Muscle of leg (tissue), 11 donors: Measurements from ENCODE around the gene CEMIP2. TPM values are rescaled to one million over a fixed set of nuclear protein-coding genes. Genes with fewer than 3 reads are reported as not detected.
A peak's percentile ranks its signal among the peaks of the same experiment; 100 is the strongest.

Source experiments
- DNase-seq: peaks from one replicate; pipeline ENCODE4 v3.0.0; 2013
- H3K27ac ChIP-seq: one replicate; pipeline ENCODE4 v1.5.1; 2013; ENCODE audit warnings: mild to moderate bottlenecking, low read length, control low read depth
- H3K27me3 ChIP-seq: one replicate; pipeline ENCODE4 v1.6.1; 2013; ENCODE audit warnings: low read length; ENCODE audit not compliant: control insufficient read depth, insufficient read depth
- H3K36me3 ChIP-seq: one replicate; pipeline ENCODE4 v1.6.1; 2013; ENCODE audit warnings: low read length; ENCODE audit not compliant: control insufficient read depth, insufficient read depth
- H3K4me1 ChIP-seq: one replicate; pipeline ENCODE4 v1.6.1; 2013; ENCODE audit warnings: low read length; ENCODE audit not compliant: control insufficient read depth, insufficient read depth
- H3K4me3 ChIP-seq: one replicate; pipeline ENCODE4 v1.5.1; 2013; ENCODE audit warnings: low read length, control low read depth
- H3K9me3 ChIP-seq: replicated peaks from 2 replicates; pipeline ENCODE4 v1.6.1; 2013; ENCODE audit warnings: low read depth, low read length; ENCODE audit not compliant: control insufficient read depth
- WGBS: methylation state at CpG from one replicate; pipeline ENCODE4 v1.1.5; 2013; ENCODE audit warnings: missing lambda C conversion rate; ENCODE audit not compliant: insufficient coverage; 5-methylcytosine and 5-hydroxymethylcytosine counted together
- polyA plus RNA-seq, 8 donors: library from polyadenylated mRNA; unstranded; fragments of 120-200 nt; gene quantifications; one replicate each; pipeline versions ENCODE4 v1.2.1 to v1.2.3, GENCODE V29; 2013; ENCODE audit warnings: inconsistent platforms in 1 of 8, low replicate concordance in 1 of 8; ENCODE audit not compliant: insufficient read length in 8 of 8, insufficient read depth in 1 of 8
- total RNA-seq: library from RNA; stranded (reverse); fragments of 120-200 nt; gene quantifications from one replicate; pipeline ENCODE4 v1.2.4, GENCODE V29; 2013

CEMIP2 gene
- total and polyA plus RNA-seq, 9 donors: 19.9 to 44.6 (median 26.3) TPM

DNA sequence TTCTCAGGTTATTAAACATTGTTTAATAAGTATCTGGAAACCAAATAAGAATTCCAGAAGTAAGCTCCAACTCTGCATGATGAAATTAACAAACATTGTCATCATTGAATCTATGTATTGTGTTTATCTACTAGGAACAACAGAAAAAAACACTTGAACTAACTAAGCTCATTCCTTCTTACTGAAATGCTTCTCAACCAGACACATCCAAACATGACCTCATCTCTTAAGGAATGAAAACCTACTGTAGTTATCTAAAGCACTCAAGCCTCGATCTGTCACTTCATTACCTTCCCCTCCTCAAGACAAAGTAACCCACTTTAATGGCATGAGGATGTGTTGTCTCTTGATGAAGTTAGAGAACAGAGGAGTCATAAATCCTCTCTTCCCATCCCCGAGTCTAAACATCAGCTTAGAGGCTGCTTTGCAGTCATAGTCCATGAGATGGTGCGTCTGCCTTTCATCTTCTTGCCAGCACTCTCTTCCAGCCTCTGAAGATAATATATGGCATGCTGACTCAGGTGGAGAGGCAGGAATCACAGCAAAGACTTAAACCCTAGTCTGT, 86.5 kb downstream of the CEMIP2 start:
- H3K9me3 ChIP-seq: no peaks in the 10 kb centered on the region
- peaks cover 4% of the 10 kb centered on the region for H3K4me1 ChIP-seq
- no CpG with 5 or more reads among the region's 3 CpGs for WGBS
- no peaks in the 10 kb centered on the region for H3K27me3 ChIP-seq
- H3K4me3 ChIP-seq: no peak overlapping the region
- DNase-seq: peak; percentile 77
- H3K36me3 ChIP-seq: peaks cover 4% of the 10 kb centered on the region
- no peak overlapping the region for H3K27ac ChIP-seq

DNA sequence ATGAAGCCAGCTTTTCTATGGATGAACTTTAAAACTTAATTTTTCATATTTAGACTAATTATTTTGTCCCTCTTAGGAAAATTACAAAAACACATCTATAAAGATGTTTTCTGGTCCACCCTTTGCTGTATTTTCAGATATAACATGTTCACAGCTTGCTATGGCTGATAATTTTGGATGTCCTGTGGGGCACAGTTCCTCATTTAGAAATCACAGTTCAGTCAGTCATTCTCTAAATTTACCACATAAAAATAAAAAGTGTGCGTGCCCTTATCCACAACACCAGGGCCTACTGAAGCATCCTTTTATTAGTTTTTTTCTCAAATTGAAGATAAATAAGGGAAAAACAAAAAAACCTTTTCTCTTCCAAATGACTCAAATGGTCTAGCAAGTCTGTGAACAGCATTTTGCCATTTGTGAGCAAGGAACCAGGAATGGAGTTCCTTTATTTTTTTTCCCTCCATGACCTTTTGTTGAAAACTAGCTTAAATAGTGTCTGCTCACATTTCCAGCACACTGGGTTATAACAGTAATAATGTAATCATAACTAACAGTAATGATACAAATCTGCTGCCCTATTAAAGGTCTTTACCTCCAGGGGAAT, 87.1 kb downstream of the CEMIP2 start:
- Histone ChIP-seq H3K27me3 (no peaks in the 10 kb centered on the region), H3K36me3 (peaks cover 4% of the 10 kb centered on the region), H3K4me3 (no peak overlapping the region), H3K27ac (peak overlapping the region; percentile 29), H3K4me1 (peaks cover 4% of the 10 kb centered on the region), H3K9me3 (no peaks in the 10 kb centered on the region)
- peak; percentile 24 for DNase-seq
- WGBS: no CpG with 5 or more reads among the region's 1 CpG

DNA sequence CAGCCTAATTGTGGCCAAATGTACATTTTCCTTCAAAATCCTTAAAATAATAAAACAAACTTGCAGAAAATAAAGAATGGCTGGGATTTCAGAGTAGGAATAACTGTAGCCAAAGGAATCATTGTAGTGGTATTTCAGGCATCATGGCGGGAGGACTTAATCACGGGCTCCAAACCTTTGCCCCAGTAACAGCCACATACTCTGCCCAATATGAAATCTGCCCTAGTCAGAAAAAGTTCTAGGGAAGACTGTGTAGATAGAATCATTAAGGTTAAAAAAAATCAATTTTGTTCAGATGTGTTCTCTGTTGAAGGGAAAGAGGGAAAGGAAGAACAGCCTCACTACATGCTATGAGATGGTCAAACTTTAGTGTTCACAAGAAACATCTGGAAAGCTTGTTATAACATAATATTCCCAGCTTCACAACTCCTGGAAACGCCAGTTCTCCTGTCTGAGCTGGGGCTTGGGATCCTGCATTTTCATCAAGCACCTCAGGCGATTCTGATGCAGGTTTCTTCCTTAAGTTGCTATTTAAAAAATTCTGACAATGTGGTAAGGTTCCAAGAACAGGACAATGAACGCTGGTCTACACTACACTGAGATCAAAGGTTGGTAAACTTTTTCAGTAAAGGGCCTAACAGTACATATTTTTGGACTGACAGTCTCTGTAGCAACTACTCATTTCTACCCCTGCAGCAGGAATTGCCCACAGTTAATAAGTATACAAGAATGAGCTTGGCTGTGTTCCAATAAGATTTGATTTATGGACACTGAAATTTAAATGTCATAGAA, 87.9 kb downstream of the CEMIP2 start:
- peak; percentile 57 for DNase-seq
- H3K4me3 ChIP-seq: no peak overlapping the region
- H3K4me1 ChIP-seq: peaks cover 4% of the 10 kb centered on the region
- no peaks in the 10 kb centered on the region for H3K27me3 ChIP-seq
- H3K27ac ChIP-seq: peak overlapping the region; percentile 52
- 0% methylated on average over 1 of the region's 5 CpGs for WGBS
- H3K9me3 ChIP-seq: no peaks in the 10 kb centered on the region
- peaks cover 4% of the 10 kb centered on the region for H3K36me3 ChIP-seq

DNA sequence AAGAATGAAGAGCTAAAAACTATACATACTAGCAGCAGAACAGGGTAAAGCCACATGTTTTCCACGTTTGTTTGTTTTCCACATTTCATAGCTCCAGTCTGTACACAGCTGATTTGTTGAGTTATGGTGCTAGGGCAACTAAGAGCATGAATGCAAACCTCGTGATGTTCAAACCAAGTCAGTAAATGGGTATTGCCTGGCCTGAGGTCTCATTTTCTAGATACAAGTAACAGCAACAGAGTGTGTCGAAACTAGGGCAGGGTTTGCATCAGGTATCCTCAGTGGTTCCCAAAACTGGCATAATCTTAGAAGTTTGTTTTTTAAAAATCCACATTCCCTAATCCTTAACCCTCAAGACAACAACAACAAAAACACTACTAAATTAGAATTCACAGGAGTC, 89.3 kb downstream of the CEMIP2 start:
- Histone ChIP-seq H3K27ac (no peak overlapping the region), H3K27me3 (no peaks in the 10 kb centered on the region), H3K4me3 (no peak overlapping the region), H3K4me1 (peaks cover 2% of the 10 kb centered on the region), H3K9me3 (no peaks in the 10 kb centered on the region), H3K36me3 (no peaks in the 10 kb centered on the region)
- DNase-seq: no peak
- no CpG with 5 or more reads among the region's 3 CpGs for WGBS

DNA sequence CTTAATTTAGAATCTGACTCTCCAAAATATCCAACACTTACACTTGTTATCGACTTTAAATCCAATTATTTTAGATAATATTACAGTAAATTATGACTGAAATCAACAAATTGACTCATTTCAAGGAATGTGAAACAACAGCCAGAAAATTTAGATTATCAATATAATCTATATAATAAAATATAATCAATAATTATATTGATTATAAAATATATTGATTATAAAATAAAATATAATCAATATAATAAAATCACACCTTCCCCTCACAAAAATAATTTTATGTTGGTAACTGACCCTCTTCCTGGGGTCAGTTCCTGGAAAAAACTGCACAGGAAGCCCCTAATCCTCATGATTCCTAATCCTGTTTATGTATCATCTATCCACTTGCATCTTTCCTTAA, 91.1 kb downstream of the CEMIP2 start:
- WGBS: no CpG with 5 or more reads among the region's 1 CpG
- H3K27ac ChIP-seq: peak overlapping the region; percentile 57
- H3K4me3 ChIP-seq: no peak overlapping the region
- H3K4me1 ChIP-seq: peaks cover 2% of the 10 kb centered on the region
- no peak for DNase-seq
- no peaks in the 10 kb centered on the region for H3K36me3 ChIP-seq
- no peaks in the 10 kb centered on the region for H3K9me3 ChIP-seq
- no peaks in the 10 kb centered on the region for H3K27me3 ChIP-seq

DNA sequence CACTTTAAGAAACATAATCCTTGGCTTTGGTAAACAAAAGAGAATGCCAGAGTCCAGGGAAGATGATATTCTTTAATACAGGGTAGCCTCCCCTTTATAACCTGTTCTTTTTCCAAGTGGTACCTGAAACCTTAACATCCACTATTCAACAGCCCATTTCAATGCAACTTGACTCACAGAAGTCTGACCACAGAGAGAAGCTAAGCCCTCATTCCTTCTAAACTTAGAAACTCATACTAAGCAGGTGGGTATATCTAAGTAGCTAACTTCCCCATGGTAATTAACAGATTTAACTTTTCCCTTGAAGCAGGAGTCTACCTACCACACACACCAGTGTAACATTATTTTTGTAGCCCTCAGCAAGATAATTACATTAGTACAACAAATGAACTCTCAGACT, 91.9 kb downstream of the CEMIP2 start:
- Histone ChIP-seq H3K27ac (no peak overlapping the region), H3K4me3 (no peak overlapping the region), H3K27me3 (no peaks in the 10 kb centered on the region), H3K36me3 (no peaks in the 10 kb centered on the region), H3K4me1 (peaks cover 4% of the 10 kb centered on the region), H3K9me3 (no peaks in the 10 kb centered on the region)
- no peak for DNase-seq

DNA sequence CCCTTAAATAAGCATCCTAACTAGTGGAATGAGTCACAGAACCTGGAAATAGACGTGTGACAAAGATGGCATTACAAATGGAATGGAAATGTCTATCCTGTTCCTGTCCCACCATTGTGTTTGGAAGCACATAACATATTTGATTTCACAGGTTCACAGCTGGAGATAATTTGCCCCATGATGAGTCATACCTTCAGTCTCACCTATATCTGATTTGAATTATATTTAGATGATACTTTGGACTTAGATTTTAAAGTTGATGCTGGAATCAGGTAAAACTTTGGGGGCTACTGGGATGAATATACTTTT, 92.5 kb downstream of the CEMIP2 start:
- no CpG with 5 or more reads among the region's 1 CpG for WGBS
- DNase-seq: no peak
- Histone ChIP-seq H3K4me3 (no peak overlapping the region), H3K27me3 (no peaks in the 10 kb centered on the region), H3K27ac (no peak overlapping the region), H3K4me1 (peaks cover 4% of the 10 kb centered on the region), H3K9me3 (no peaks in the 10 kb centered on the region), H3K36me3 (no peaks in the 10 kb centered on the region)

DNA sequence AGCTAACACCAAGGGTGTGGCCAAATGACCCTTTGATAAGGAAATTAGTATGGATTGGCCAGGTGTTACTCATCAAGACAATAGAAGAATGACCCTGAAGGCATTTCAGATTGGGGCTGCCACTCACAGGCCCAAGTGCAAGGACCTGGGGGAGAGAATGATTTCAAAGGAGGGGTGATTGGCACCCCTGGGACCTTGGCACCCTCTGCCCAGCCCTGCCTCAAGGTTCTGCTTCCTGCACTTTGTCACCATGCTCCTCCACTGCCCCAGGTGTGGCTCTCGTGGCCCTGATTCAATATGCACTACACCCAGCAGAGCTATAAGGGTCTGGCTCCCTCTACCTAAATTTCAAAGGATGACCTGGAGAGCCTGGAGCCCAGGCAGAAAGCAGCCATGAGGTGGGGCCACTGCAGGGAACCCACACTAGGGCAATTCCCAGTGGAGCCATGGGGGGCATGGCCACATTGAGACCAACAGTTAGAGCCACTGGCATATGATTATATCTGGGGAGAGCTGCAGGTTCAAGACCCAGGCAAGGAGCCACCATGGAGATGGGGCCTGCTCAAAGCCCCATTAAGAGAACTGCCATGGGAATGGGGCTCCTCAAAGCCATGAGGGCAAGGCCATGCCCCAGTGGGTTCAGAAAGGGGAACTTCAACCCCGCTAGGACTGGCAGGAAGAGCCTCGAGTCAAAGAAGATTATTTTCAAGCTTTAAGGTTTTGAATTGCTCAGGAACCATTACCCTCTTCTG, 93.0 kb downstream of the CEMIP2 start:
- no peaks in the 10 kb centered on the region for H3K9me3 ChIP-seq
- H3K36me3 ChIP-seq: no peaks in the 10 kb centered on the region
- H3K27ac ChIP-seq: no peak overlapping the region
- no peak for DNase-seq
- WGBS: 80% methylated on average over 1 of the region's 3 CpGs
- H3K27me3 ChIP-seq: no peaks in the 10 kb centered on the region
- H3K4me3 ChIP-seq: no peak overlapping the region
- peaks cover 4% of the 10 kb centered on the region for H3K4me1 ChIP-seq

DNA sequence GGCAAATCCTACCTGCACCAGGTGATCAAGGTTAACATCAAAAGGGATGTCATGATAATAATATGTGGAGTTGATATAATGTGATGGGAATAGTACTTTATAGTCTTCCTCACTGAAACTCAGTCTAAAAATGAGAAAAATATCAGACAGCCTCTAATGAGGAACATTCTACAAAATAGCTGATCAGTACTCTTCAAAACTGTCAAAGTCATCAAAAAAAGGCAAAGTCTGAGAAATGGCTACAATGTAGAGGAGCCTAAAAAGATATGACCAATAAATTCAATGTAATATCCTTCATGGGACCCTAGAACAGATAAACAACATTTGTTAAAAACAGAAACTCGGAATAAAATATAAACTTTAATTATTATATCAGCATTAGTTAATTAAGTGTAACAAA, 95.7 kb downstream of the CEMIP2 start:
- Histone ChIP-seq H3K36me3 (no peaks in the 10 kb centered on the region), H3K27ac (no peak overlapping the region), H3K27me3 (no peaks in the 10 kb centered on the region), H3K4me1 (peaks cover 2% of the 10 kb centered on the region), H3K4me3 (no peak overlapping the region), H3K9me3 (no peaks in the 10 kb centered on the region)
- no CpG with 5 or more reads among the region's 1 CpG for WGBS
- no peak for DNase-seq

DNA sequence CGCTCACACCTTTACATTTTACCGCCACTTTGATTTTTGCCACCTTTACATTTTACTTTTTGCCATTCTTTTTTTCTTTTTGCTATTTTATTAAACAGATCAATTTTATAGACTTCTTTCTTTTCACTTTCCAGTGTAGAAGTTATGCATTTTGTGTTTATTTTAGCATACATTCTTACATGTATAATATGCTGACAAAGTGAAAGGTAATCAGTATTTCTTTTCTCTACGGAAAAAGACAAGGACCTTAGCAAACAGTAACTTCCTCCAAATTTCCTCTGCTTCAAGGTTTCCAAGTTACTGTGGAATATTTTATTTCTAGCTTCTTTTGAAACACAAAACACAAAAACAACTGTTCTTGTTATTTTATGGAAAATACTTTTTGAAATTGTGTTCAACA, 97.0 kb downstream of the CEMIP2 start:
- Histone ChIP-seq H3K27me3 (no peaks in the 10 kb centered on the region), H3K9me3 (no peaks in the 10 kb centered on the region), H3K4me1 (peaks cover 2% of the 10 kb centered on the region), H3K4me3 (no peak overlapping the region), H3K36me3 (no peaks in the 10 kb centered on the region), H3K27ac (peak overlapping the region; percentile 37)
- WGBS: no CpG with 5 or more reads among the region's 3 CpGs
- peak; percentile 53 for DNase-seq
